Lung (tissue), 12 donors: ENCODE results near the gene SLC6A12. TPM values are rescaled to one million over a fixed set of nuclear protein-coding genes. Genes with fewer than 3 reads are reported as not detected.

Experiments used
- ATAC-seq: fragments of 200-7000 bp; cut with Tn5 transposase; one replicate; pipeline ENCODE4 v1.9.1; 2020; ENCODE audit warnings: moderate number of reproducible peaks; ENCODE audit not compliant: insufficient read depth, low FRiP score
- DNase-seq, 3 donors: peaks; one replicate each; pipeline ENCODE4 v3.0.0-alpha.2; 2013 to 2017
- H3K27ac ChIP-seq, 2 donors: one replicate each; pipeline ENCODE4 v1.5.1; 2013; ENCODE audit warnings: mild to moderate bottlenecking in 2 of 2, moderate library complexity in 2 of 2, control low read depth in 1 of 2, inconsistent platforms in 1 of 2, low read depth in 1 of 2, low read length in 1 of 2
- H3K27me3 ChIP-seq, 3 donors: one replicate each; pipeline ENCODE4 v1.5.1; 2013; ENCODE audit warnings: low read length in 2 of 3; ENCODE audit not compliant: control insufficient read depth in 3 of 3, insufficient read depth in 3 of 3
- H3K36me3 ChIP-seq, 4 donors: one replicate each; pipeline ENCODE4 v1.5.1; 2013; ENCODE audit warnings: low read length in 4 of 4, mild to moderate bottlenecking in 1 of 4, moderate library complexity in 1 of 4; ENCODE audit not compliant: control insufficient read depth in 4 of 4, insufficient read depth in 4 of 4
- H3K4me1 ChIP-seq, 5 donors: one replicate each; pipeline ENCODE4 v1.5.1; 2013; ENCODE audit warnings: low read length in 5 of 5, mild to moderate bottlenecking in 2 of 5, moderate library complexity in 1 of 5; ENCODE audit not compliant: control insufficient read depth in 5 of 5, insufficient read depth in 5 of 5
- H3K4me3 ChIP-seq: one replicate; pipeline ENCODE4 v1.5.1; 2013; ENCODE audit warnings: mild to moderate bottlenecking, control low read depth, moderate library complexity
- H3K9ac ChIP-seq, 2 donors: one replicate each; pipeline ENCODE4 v1.5.1; 2013; ENCODE audit warnings: low read length in 2 of 2, control low read depth in 1 of 2; ENCODE audit not compliant: insufficient read depth in 1 of 2
- H3K9me3 ChIP-seq, 4 donors: one replicate each; pipeline ENCODE4 v1.5.1; 2013; ENCODE audit warnings: low read length in 3 of 4, mild to moderate bottlenecking in 1 of 4, moderate library complexity in 1 of 4; ENCODE audit not compliant: control insufficient read depth in 4 of 4, insufficient read depth in 3 of 4
- CTCF ChIP-seq: IDR thresholded peaks from 2 replicates; pipeline ENCODE4 v1.5.1; 2012; ENCODE audit warnings: mild to moderate bottlenecking; ENCODE audit errors: control extremely low read depth, extremely low read depth
- WGBS, 2 donors: extraction: QIAGEN DNeasy Blood & Tissue Kit; methylation state at CpG; one replicate each; pipeline ENCODE4 v1.1.7; 2013; 5-methylcytosine and 5-hydroxymethylcytosine counted together
- polyA plus RNA-seq, 2 donors: library from polyadenylated mRNA; stranded (reverse); fragments of 200-250 nt; gene quantifications; one replicate each; pipeline ENCODE4 v1.2.1, GENCODE V29; 2013
- total RNA-seq, 2 donors: library from RNA; depleted of rRNA in 1 of 2; stranded (reverse); fragments of >200 nt in 1 of 2; gene quantifications; one replicate each; pipeline ENCODE4 v1.2.1, GENCODE V29; 2014 to 2021
- donor health status: control.
- donor health status: control.
- donor health status: Bipolar disorder and iron deficiency.
- donor health status: healthy.
- donor health status: DM: yes; HTN: yes; CAD: no.

SLC6A12 gene
- total and polyA plus RNA-seq, 4 donors, result 1.7 to 4.5 (median 3.1) TPM

- ATAC-seq (no peak), DNase-seq (no peak)
- TF ChIP-seq CTCF, result no peak
- no peak overlapping the region for H3K9ac ChIP-seq
- no peak overlapping the region for H3K27ac ChIP-seq
- no peaks in the 10 kb centered on the region for H3K27me3 ChIP-seq
- no peak overlapping the region for H3K4me3 ChIP-seq
- 92 to 93% methylated on average over 21 of the region's 21 CpGs for WGBS, 2 donors
- H3K36me3 ChIP-seq, result no peaks in the 10 kb centered on the region
- H3K4me1 ChIP-seq, result peaks cover 0 to 8% (median 6%) of the 10 kb centered on the region in 5 donors
- H3K9me3 ChIP-seq, result peaks cover 0 to 4% (median 0%) of the 10 kb centered on the region in 4 donors
Measured at GRCh38 chr12:206746-207440, 7.1 kb downstream of the SLC6A12 start.

DNA sequence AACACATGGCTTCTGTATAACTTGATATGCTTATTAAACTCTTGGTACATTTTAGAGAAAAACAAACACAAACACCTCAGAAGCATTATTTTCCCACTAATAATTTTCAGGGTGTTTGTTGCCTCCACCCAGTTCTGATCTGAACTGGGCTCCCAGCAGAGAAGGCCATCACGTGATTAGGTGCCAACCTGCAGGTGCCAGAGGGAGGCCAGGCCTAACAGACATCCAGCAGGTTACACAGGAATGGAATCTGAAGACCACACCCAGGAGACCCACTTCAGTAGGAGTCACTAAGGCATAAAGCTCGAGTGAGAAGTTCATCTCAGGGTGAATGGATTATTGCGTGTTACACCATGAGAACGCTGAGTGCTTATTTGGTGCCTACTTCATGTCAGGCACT is 8.9 kb downstream of the SLC6A12 start:
- Histone ChIP-seq H3K9me3 (peaks cover 0 to 4% (median 0%) of the 10 kb centered on the region in 4 donors), H3K27me3 (peaks cover 0 to 2% (median 0%) of the 10 kb centered on the region in 3 donors), H3K4me1 (peaks cover 0 to 8% (median 6%) of the 10 kb centered on the region in 5 donors), H3K36me3 (no peaks in the 10 kb centered on the region), H3K27ac (no peak overlapping the region), H3K4me3 (no peak overlapping the region), H3K9ac (no peak overlapping the region)
- no peak for TF ChIP-seq CTCF
- ATAC-seq, result no peak
- DNase-seq, result no peak
- WGBS, 2 donors, result 72 to 80% methylated on average over 4 of the region's 4 CpGs

DNA sequence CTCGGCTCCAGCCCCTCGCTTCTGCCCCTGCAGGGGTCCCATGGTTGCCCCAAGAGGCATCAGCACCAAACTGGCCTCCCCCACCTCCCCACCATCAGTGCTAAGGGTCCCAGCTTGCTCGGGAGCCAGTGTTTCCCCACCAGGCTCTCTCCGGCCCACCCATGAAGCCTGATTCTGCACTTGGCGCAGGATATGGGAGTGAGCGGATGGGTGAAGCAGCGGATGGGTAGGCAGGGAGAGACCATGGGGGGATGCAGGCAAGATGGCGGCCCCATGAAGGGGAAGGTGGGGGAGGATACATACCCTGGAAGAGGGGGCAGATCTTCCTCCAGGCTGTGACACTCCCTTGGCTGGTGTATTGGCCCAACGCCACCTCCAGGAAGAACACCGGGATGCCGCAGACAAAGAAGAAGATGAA is 9.7 kb downstream of the SLC6A12 start:
- DNase-seq, result no peak
- H3K4me3 ChIP-seq, result no peak overlapping the region
- 84 to 90% methylated on average over 11 of the region's 11 CpGs for WGBS, 2 donors
- peaks cover 0 to 2% (median 0%) of the 10 kb centered on the region in 3 donors for H3K27me3 ChIP-seq
- H3K4me1 ChIP-seq, result peaks cover 0 to 8% (median 6%) of the 10 kb centered on the region in 5 donors
- H3K9me3 ChIP-seq, result peaks cover 0 to 4% (median 0%) of the 10 kb centered on the region in 4 donors
- no peak overlapping the region for H3K27ac ChIP-seq
- no peaks in the 10 kb centered on the region for H3K36me3 ChIP-seq
- TF ChIP-seq CTCF, result no peak
- peak overlapping the region in 1 of 2 donors; percentile 37 for H3K9ac ChIP-seq
- no peak for ATAC-seq
